RKO (cell line): ENCODE data around the gene PLK5.

Experiments
- DNase-seq: peaks from one replicate; pipeline ENCODE4 v3.0.0-alpha.2; 2016; ENCODE audit warnings: low spot score

The PLK5 gene

GRCh38 chr19:1577090-1577928 lies 53.4 kb downstream of the PLK5 start:
- DNase-seq: no peak

DNA sequence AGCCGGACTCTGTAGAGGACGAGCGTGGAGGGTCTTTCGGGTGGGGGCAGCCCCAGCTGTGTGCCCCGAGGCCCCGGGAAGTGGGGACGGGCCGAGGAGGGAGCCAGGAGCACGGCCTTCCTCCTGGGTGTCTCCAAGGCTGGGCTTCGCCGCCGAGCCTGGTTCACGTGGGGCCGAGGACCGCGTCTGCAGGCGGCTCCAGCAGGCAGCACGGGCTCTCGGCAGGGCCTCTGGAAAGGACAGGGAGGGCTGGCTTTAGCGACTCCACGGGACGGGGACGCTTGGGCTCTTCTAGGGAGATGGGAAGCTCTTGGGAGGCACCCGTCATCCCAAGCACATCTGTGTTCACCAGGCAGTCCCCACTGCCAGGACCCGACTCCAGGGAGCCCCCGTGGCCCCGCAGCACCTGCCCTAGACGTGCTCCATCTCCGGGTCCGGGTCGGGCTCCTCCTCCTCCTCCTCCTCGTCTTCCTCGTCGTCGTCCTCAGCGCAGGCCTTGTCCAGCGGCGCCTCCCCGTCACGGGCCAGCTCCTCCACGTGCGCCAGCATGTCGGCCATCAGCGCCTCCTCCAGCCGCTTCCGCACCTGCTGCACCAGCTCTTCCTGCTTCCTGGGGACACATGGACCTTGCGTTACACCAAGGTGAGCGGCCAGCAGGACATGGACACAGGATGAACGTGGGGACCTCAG lies 54.2 kb downstream of the PLK5 start:
- no peak for DNase-seq

DNA sequence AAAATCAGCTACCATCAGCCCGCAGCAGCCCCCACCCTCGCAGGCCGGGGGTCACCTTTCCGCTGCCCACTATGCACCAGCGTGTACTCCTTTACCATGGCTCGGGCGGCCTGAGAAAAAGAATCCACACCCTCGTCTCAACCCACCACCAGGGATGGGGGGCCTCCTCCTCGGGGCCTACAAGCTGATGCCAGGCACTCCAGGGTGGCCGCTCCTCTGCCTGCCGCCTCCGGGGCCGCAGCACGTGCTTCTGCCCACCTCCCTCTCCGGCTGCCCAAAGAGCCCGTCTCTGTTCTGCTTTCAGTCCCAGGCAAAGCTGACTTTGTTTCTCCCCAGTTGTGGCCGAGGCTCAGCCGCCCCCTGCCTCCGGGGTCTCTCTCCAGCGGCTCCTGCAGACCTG lies 55.3 kb downstream of the PLK5 start:
- no peak for DNase-seq

DNA sequence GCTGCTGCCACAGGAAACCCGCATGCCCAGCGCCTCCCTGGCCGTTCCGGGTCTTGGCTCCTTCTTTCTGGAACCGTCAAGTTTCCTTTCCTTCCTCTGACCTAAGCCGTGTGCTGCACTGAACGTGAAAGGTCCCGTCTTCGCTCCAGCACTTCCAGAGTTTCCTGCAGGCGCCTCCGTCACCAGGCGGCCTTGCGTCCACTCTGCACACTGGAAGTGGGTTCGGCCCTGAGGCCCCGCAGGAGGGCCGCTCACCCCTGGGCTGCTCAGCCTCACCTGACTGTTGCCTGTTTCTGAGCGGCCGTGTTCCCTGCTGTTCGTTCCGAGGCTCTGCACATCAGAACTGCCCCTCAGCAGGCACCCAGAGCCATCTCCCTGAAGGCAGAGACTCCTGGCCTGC lies 56.5 kb downstream of the PLK5 start:
- DNase-seq: no peak

GRCh38 chr19:1580957-1581356 lies 57.1 kb downstream of the PLK5 start:
- no peak for DNase-seq

GRCh38 chr19:1582201-1582600 lies 58.3 kb downstream of the PLK5 start:
- no peak for DNase-seq

DNA sequence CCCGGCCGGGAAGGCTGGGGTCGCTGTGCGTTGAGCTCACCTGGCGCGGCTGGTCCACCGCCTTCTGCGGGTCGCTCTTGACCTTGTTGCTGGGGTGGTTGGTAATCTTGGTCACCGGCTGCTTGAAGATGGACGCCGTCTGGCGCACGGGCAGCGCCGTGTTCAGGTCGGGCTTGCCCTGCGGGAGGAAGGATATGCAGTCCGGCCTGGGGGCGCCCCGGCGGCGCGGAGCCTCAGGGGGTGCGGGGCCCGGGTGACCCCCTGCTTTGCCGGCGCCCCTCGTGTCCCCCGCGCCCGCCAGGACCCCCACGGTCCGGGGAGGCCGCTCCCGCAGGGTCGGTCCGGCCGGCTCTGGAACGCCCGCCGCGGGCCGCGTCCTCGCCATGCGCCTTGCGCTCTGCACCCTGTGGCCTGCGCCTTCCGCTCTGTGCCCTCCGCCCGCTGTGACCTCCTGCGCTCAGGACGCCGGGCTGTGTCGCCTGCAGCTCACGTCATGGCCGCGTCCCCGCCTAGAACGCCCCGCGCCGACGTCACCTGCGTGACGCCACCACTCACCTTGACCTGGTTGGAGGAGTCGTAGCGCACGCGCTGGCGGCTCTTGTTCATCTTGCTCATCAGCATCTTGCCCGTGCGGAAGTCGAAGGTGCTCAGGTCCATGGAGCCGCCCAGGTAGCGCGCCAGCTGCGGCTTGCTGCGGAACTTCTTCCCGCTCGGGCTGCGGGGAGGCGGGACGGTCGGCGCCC lies 60.8 kb downstream of the PLK5 start:
- no peak for DNase-seq

DNA sequence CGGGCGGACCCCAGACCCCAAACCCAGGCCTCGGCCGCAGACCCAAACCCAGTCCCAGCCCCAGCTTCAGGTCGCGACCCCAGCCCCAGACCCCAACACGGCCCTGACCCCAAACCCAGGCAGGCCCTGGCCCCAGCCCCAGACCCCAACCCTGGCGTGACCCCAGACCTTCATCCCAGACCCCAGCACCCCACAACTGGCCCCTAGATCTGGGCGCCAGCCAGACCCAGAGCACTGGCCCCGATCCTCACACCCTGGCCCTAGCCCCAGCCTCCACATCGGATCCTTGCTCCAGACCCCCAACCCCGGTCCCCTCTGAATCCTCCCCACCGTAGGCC lies 61.3 kb downstream of the PLK5 start:
- DNase-seq: no peak
